OCI-LY7 (cell line): Measurements from ENCODE around the gene UBE2K. TPM values are rescaled to one million over a fixed set of nuclear protein-coding genes. Genes with fewer than 3 reads are reported as not detected.
"Not testable (repeated sequence)": the region's sequence is repeated elsewhere in the genome, so short reads cannot be mapped to it uniquely, and the experiment has no call there.

Experiments used
- BruUV-seq: library from RNA; stranded (reverse); fragments of 400-500 nt; replicated peaks from 2 replicates; lab custom pipeline; 2021; lab: Mats Ljungman, UMichigan
- CTCF ChIA-PET: fragments of 300-600 bp; sonication (Branson Sonifier 250); formaldehyde crosslinking; loops from one replicate; lab custom pipeline; 2022; ENCODE audit warnings: antibody characterized with exemption; ENCODE audit not compliant: unreplicated experiment; lab: Charles Lee
- POLR2A ChIA-PET: fragments of 300-600 bp; sonication (Branson Sonifier 250); formaldehyde crosslinking; loops from one replicate; lab custom pipeline; 2022; ENCODE audit warnings: antibody characterized with exemption; lab: Charles Lee
- DNase-seq: peaks from one replicate; pipeline ENCODE4 v3.0.0-alpha.2; 2015; ENCODE audit warnings: low spot score
- H2AFZ ChIP-seq: fragments of 200-600 bp; sonication (generic), shearing (Covaris generic); 2 replicates; pipeline ENCODE4 v1.6.1; 2014; ENCODE audit warnings: mild to moderate bottlenecking, antibody characterized with exemption, low read length, moderate library complexity
- H3K27ac ChIP-seq: fragments of 200-600 bp; sonication (generic); 2 replicates; pipeline ENCODE4 v1.5.1; 2014; ENCODE audit warnings: mixed run types, low read depth, mild to moderate bottlenecking, moderate library complexity, low read length, inconsistent platforms; ENCODE audit not compliant: poor library complexity, severe bottlenecking
- H3K36me3 ChIP-seq: fragments of 200-600 bp; sonication (generic); 2 replicates; pipeline ENCODE4 v1.6.1; 2014; ENCODE audit warnings: mild to moderate bottlenecking, antibody characterized with exemption, low read length, moderate library complexity, mixed read lengths; ENCODE audit not compliant: insufficient read depth
- H3K4me1 ChIP-seq: fragments of 200-600 bp; sonication (generic); 2 replicates; pipeline ENCODE4 v1.5.1; 2014; ENCODE audit warnings: mild to moderate bottlenecking, low read length; ENCODE audit not compliant: insufficient read depth, poor library complexity, severe bottlenecking
- H3K4me2 ChIP-seq: fragments of 200-600 bp; sonication (generic); 2 replicates; pipeline ENCODE4 v1.6.1; 2014; ENCODE audit warnings: mild to moderate bottlenecking, low read length
- H3K4me3 ChIP-seq: fragments of 200-600 bp; sonication (generic); 2 replicates; pipeline ENCODE4 v1.5.1; 2014; ENCODE audit warnings: mild to moderate bottlenecking, low read depth, low read length; ENCODE audit not compliant: poor library complexity, severe bottlenecking
- H3K79me2 ChIP-seq: fragments of 200-600 bp; sonication (generic); 2 replicates; pipeline ENCODE4 v1.6.1; 2016; ENCODE audit warnings: low read depth, mild to moderate bottlenecking, low read length, moderate library complexity, mixed read lengths; ENCODE audit not compliant: insufficient read depth
- H3K9me2 ChIP-seq: fragments of 200-600 bp; sonication (generic); 2 replicates; pipeline ENCODE4 v1.6.1; 2016; ENCODE audit warnings: mild to moderate bottlenecking, low read length, mixed read lengths; ENCODE audit not compliant: insufficient read depth
- H3K9me3 ChIP-seq: fragments of 200-600 bp; sonication (generic); 2 replicates; pipeline ENCODE4 v1.6.1; 2014; ENCODE audit warnings: mild to moderate bottlenecking, mixed run types, low read length, mixed read lengths
- H4K20me1 ChIP-seq: fragments of 200-600 bp; sonication (generic); 2 replicates; pipeline ENCODE4 v1.6.1; 2014; ENCODE audit warnings: mild to moderate bottlenecking, antibody characterized with exemption, low read length, moderate library complexity, mixed read lengths; ENCODE audit not compliant: insufficient read depth
- EZH2phosphoT487 ChIP-seq: fragments of 200-600 bp; sonication (generic); IDR thresholded peaks from 2 replicates; pipeline ENCODE4 v1.6.1; 2018; ENCODE audit warnings: low read depth, borderline replicate concordance, mild to moderate bottlenecking, mixed run types, antibody characterized with exemption, low read length, moderate library complexity, mixed read lengths
- intact Hi-C: fragments of 100-400 bp; cut with micrococcal nuclease; formaldehyde crosslinking; loops from one replicate; pipeline ENCODE4 v1.10.0; 2022; ENCODE audit not compliant: unreplicated experiment
- total RNA-seq, 2 experiments: library from RNA; depleted of rRNA in 1 of 2; stranded (reverse); fragments of >200 nt in 1 of 2; shearing (Covaris generic) in 1 of 2; gene quantifications; 2 replicates each; pipeline ENCODE4 v1.2.3, GENCODE V29; 2014 to 2022
- TF ChIP-seq, protein P1 (sequence below): fragments of 200-600 bp; sonication (generic); conservative IDR thresholded peaks from 2 replicates; pipeline ENCODE4 v1.5.1; 2014; ENCODE audit warnings: mild to moderate bottlenecking, antibody characterized with exemption, low read length, moderate library complexity, mixed read lengths

Gene UBE2K
- total RNA-seq, 2 experiments from 2014 or later, result 20.8 to 88.0 TPM

DNA sequence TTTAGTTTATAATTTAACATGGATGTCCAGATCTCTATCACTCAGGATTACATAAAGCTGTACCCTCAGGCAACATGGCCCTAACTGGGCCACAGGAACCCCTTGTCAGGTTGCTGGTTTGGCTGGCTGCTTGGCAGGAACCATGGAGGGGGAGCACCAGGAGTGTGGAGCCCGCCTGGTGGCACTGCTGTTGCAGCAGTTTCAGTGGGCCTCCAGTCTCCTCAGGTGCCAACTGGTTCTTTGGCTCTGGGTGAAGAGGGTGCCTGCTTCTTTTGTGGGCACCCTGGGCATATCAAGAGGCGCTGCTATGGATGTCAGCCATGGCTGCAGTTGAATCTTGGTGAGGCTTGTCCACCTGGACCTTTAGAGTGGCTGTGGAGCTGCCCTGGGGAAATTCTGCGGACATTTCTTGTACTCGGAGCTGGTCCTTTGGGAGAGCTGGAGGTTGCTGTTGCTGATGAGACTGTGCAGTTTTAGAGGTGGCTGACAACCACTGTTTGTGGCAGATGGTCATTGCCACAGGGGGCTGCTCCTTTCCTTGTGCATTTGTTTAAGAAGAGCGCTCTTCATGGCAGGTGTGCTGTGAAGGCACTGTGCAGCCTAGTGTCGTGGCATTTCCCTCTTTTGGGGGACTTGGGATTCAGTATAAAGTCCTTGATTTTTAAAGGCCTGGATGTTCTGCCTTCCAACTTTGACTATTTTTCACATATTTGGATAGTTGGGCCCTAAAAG, 48.9 kb upstream of the UBE2K start:
- Histone ChIP-seq H2AFZ (no peak overlapping the region), H3K4me2 (no peak overlapping the region), H3K9me3 (no peaks in the 10 kb centered on the region), H4K20me1 (no peaks in the 10 kb centered on the region), H3K4me1 (no peaks in the 10 kb centered on the region), H3K79me2 (no peaks in the 10 kb centered on the region), H3K9me2 (no peaks in the 10 kb centered on the region), H3K4me3 (no peak overlapping the region), H3K27ac (no peak overlapping the region), H3K36me3 (no peaks in the 10 kb centered on the region)
- POLR2A ChIA-PET, result no interaction called here
- CTCF ChIA-PET, result no interaction called here
- no peak for TF ChIP-seq EZH2phosphoT487
- TF ChIP-seq, protein P1, sequence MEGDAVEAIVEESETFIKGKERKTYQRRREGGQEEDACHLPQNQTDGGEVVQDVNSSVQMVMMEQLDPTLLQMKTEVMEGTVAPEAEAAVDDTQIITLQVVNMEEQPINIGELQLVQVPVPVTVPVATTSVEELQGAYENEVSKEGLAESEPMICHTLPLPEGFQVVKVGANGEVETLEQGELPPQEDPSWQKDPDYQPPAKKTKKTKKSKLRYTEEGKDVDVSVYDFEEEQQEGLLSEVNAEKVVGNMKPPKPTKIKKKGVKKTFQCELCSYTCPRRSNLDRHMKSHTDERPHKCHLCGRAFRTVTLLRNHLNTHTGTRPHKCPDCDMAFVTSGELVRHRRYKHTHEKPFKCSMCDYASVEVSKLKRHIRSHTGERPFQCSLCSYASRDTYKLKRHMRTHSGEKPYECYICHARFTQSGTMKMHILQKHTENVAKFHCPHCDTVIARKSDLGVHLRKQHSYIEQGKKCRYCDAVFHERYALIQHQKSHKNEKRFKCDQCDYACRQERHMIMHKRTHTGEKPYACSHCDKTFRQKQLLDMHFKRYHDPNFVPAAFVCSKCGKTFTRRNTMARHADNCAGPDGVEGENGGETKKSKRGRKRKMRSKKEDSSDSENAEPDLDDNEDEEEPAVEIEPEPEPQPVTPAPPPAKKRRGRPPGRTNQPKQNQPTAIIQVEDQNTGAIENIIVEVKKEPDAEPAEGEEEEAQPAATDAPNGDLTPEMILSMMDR, result 0 out of 2 replicates have a peak, but pooled peaks have one; percentile 17
- DNase-seq, result no peak
- no TSS peak for BruUV-seq
- intact Hi-C loops, result no loop called here

DNA sequence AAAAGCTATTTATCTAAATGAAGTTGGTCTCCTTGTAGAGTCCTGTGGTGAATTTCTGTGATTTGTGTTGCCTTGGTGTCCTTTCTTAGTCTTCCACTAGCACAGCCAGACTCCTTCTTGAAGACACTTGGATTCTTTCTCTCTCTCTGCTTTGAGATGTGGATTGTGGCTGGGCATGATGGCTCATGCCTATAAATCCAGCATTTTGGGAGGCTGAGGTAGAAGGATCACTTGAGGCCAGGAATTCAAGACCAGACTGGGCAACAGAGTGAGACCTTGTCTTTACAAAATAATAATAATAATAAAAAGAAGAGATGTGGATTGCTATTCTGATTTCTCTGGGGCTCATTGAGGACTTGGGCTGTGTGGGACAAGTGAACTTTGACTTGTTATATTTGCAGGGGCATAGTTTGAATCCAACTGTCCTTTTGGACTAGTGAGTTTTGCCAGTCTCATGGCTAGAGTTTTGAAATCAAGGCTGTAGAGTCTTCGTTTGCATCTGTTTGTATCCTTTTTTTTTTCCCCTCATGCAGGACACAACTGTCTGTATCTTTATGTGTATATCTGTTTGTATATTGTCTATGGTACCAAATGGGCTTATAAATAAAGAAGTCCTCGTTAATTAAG, 48.2 kb upstream of the UBE2K start:
- H3K27ac ChIP-seq, result no peak overlapping the region
- H3K36me3 ChIP-seq, result no peaks in the 10 kb centered on the region
- H3K4me3 ChIP-seq, result no peak overlapping the region
- no peaks in the 10 kb centered on the region for H3K4me1 ChIP-seq
- ChIA-PET CTCF (no interaction called here), POLR2A (no interaction called here)
- H3K9me2 ChIP-seq, result no peaks in the 10 kb centered on the region
- no peak overlapping the region for H3K4me2 ChIP-seq
- H2AFZ ChIP-seq, result no peak overlapping the region
- H4K20me1 ChIP-seq, result no peaks in the 10 kb centered on the region
- TF ChIP-seq EZH2phosphoT487, result no peak
- TF ChIP-seq, protein P1, result no peak
- H3K79me2 ChIP-seq, result no peaks in the 10 kb centered on the region
- no peak for DNase-seq
- intact Hi-C loops, result no loop called here
- BruUV-seq, result no TSS peak
- no peaks in the 10 kb centered on the region for H3K9me3 ChIP-seq

DNA sequence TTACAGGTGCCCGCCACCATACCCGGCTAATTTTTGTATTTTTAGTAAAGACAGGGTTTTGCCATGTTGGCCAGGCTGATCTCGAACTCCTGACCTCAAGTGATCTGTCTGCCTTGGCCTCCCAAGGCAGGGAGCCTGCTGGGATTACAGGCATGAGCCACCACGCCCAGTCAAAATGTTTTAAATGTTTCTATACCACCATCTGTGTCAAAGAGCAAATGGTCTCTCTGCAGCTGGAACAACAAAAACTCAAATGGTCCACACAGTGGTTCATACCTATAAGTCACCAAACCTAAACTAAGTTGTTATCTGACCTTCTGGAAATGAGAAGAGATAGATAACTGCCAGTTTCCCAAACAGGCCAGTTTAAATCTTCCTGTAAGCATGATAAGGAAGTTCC, 46.4 kb upstream of the UBE2K start:
- H2AFZ ChIP-seq, H3K4me3 ChIP-seq, CTCF ChIA-PET, H3K9me3 ChIP-seq, H3K27ac ChIP-seq, H3K4me1 ChIP-seq, intact Hi-C loops, H3K9me2 ChIP-seq, H3K36me3 ChIP-seq, H3K79me2 ChIP-seq, BruUV-seq, DNase-seq, H4K20me1 ChIP-seq, H3K4me2 ChIP-seq: not testable (repeated sequence)
- POLR2A ChIA-PET, result interaction anchor here (0.5 to 1.6 kb wide), 3 partner anchors 11 to 656 kb away, joined by 3 read pairs; no protein-coding TSS in a partner anchor
